HEK293T (cell line): ENCODE results near the gene BAG3.

Experiments used
- ARNT ChIP-seq: fragments of 450-650 bp; IDR thresholded peaks from 2 replicates; pipeline ENCODE4 v1.6.1; 2017; ENCODE audit warnings: mild to moderate bottlenecking
- SUZ12 ChIP-seq: fragments of 450-650 bp; IDR thresholded peaks from 2 replicates; pipeline ENCODE4 v1.6.1; 2016; ENCODE audit warnings: mild to moderate bottlenecking
- TF ChIP-seq, protein P1 (sequence below): fragments of 450-650 bp; IDR thresholded peaks from 2 replicates; pipeline ENCODE4 v1.6.1; 2016

- TF ChIP-seq, protein P1, sequence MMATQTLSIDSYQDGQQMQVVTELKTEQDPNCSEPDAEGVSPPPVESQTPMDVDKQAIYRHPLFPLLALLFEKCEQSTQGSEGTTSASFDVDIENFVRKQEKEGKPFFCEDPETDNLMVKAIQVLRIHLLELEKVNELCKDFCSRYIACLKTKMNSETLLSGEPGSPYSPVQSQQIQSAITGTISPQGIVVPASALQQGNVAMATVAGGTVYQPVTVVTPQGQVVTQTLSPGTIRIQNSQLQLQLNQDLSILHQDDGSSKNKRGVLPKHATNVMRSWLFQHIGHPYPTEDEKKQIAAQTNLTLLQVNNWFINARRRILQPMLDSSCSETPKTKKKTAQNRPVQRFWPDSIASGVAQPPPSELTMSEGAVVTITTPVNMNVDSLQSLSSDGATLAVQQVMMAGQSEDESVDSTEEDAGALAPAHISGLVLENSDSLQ = no peak
- no peak for TF ChIP-seq ARNT
- no peak for TF ChIP-seq SUZ12
Observed at GRCh38 chr10:119691726-119692125, 40.5 kb downstream of the BAG3 start.
